ENCODE results near the gene CSF1R.

CSF1R gene

DNA sequence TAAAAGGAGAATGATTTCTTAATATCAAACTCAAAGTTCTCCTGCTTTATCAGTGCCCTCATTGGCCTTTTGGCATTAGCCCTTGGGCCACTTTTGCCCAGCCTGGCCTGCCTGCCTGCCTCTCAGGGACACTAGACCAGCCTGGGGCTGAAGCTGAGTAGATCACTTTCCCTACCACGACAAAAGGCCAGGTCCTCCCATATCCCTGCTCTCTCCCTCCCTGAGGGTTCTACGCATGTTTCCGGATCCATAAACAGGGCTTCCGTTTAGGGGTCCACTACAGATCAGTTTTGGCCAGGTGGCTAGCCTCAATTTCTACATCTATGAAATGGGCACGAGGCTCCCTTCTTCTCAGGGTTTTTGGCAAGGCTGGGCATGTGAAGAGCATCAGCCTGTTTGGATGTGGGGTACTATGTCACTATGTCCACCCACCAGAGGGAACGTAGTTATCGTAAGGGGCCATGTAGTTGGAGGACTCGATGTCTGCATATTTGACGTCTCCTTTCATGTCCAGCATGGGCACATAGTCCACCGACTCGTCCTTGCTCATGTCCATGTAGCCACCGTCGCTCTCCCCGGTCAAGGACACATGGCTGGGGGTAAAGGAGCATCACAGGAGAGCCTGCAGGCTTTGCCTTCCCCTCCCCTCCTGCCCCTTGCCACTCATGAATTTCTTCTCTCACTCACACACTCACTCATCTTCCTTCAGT lies 35.2 kb upstream of the CSF1R start:
- DNase-seq (ENCODE audit: low read depth in 2 of 3, low spot score in 1 of 3), result no peak

DNA sequence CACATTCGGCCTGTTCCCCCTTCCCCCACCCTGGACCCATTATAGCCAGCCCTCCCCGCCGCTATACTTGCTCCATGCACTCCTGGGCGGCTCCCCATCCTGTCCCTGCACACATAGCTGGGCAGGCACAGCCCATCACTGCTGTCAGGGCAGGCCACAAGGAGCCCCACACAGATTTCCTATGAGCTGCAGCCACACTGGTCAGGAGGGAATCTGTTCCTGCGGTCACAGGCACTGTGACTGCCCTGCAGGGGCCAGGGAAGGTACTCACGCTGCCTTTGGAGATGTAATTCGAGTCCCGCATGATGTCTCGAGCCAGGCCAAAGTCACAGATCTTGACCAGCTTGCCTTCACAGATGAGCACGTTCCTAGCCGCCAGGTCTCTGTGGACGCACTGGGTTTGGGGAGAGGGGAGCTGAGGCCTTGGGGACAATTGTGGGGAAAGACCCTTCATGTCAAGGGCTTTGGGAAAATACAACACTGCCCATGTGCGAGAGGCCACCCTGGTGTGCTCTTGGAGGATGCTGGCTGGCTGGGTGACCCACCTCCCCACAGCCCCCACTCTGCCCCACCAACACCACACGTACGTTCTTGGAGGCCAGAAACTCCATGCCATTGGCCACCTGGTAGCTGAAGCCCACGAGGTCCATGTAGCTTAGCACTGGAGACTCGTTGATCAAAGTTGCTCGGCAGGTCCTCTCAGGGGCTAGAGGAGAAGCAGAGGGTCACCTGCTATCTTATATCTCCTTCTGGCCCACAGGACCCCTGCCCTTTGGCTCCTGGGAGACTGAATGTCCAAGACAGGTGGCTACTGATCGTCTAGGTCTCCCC lies 34.5 kb upstream of the CSF1R start:
- DNase-seq (ENCODE audit: low read depth in 2 of 3, low spot score in 1 of 3), result no peak

DNA sequence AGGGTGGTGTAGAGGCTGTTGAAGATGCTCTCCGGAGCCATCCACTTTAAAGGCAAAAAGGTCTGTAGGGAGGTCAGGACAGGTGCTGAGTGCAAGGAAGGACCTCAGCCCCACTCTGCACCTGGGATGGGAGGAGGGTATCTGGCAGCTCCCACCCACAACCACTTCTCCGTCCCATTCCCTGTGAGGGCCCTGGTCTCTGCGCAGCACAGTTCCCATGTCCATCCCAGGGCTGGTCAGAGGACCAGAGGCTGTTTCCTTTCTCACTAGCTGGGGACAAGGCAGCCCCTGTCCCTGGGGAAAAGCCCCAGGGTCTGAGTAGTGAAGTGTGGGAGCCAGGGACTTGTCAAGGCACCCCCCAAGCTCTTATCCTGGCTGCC lies 33.7 kb upstream of the CSF1R start:
- no peak for DNase-seq (ENCODE audit: low read depth in 2 of 3, low spot score in 1 of 3)

DNA sequence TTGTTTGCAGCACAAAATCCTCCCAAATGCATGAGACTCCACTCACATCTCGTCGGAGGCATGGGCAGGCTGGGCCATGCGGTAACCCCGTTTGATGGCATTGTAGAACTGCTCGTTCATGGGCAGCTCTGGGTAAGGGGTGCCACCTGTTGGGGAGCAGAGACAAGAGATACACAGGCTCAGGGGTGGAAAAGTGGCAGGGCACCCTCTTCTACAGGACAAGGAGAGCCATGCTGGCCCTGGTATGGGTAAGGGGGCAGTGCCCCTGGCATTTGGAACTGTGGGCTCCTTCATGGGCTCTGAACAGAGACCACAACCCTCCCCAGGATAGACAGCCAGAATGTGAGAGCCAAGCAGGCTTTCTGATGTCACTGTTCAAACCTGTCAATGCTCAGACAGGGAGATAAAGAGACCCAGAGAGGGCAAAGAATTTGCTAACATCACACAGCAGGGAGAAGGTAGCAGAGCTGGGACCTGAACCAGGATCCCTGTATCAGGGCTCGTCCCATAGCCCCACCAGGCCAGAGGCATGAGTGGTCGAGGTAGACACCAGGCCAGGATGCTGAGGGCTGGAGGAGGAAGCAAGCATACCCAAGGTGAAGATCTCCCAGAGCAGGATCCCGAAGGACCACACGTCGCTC lies 33.2 kb upstream of the CSF1R start:
- DNase-seq (ENCODE audit: low read depth in 2 of 3, low spot score in 1 of 3), result no peak

DNA sequence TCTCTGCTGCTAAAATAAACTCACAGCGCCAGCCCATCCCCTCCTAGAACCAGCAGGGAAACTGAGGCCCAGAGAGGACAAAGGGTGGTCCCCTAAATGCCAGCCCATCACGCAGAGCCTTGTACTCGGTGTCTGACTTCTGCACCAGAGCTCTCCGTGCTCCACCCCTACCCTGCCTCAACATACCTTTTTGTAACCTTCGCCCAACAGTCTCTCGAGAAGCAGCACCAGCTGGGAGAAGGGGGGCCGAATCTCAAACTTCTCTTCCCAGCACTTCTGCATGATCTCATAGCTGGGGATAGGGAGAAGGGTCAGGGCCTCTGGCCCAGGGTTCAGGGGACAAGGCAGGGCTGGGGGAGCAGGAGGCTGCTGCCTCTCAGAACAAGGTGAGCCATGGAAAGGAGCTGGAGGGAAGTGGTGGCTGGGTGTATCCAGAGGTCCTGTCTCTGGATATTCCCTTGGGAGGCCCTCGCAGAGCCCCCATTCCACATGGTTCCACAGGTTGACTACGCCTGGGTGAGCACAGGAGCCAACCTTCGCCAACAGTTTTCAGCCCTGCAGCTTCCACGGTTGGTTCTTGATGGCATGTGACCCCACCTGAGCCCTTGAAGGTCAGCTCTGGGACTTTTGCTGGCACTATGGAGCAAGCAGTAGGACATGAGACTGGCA lies 32.3 kb upstream of the CSF1R start:
- DNase-seq (ENCODE audit: low read depth in 2 of 3, low spot score in 1 of 3), result no peak

DNA sequence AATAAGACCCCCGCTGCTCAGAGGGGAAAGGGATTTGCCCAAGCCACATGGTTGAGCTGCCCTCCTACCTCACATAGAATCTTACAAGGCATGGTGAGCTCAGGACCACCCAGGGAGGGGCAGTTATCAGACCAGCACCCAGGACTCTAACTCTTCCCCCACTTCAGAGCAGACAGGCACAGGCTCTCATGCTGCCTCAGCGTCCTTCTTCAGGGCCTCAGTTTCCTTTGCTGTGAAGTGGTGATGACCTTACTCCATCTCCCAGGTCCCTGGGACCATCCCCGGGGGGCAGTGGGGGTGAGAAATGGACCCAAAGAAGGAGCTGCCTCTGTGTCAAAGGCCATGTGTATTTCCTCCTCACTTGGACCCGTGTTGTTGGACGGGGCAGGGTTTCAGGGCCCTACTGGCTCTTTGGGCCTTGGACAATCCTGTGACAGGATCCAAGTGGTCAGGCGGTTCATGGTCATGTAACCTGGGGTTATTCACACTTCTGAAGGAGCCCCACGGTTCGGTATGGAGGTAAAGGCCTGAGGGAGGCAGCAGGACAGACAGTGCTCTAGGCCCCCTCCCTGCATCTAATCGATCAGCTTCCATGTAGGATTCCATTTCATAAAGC lies 31.7 kb upstream of the CSF1R start:
- no peak for DNase-seq (ENCODE audit: low read depth in 2 of 3, low spot score in 1 of 3)

DNA sequence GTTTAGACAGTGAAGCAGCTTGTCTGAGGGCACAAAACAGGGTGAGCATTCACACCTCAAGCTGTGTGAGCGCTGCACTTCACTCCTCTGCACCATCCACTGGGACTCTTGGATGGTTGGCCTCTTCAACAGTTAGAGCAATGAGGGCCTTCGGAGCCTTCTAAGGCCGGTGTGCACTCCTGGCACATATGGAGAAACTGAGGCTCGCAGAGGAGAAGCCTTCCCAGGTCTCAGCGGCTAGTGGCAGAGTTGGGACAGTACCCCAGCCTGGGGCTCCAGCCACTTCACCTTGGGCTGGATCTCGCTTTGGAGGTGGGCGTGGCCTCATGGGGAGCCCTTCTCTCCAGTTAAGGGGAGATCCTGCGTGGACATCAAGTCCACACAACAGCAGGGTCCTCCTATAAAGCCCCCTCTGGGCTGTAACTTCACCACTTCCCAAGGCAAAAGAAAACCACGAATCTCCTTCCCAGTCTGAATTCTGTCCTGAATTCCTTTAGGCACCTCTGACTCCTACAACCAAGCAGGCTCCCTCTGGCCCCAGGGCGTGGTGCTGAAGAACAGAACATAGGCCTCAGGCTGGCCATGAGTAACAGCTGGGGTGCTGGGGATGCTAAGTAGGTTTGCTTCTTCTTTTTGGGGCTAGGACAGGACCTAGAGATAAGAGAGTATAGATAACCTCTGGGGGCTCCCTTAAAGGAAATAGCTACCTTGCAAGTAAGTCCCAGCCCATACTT lies 30.5 kb upstream of the CSF1R start:
- DNase-seq (ENCODE audit: low read depth in 2 of 3, low spot score in 1 of 3), result no peak

DNA sequence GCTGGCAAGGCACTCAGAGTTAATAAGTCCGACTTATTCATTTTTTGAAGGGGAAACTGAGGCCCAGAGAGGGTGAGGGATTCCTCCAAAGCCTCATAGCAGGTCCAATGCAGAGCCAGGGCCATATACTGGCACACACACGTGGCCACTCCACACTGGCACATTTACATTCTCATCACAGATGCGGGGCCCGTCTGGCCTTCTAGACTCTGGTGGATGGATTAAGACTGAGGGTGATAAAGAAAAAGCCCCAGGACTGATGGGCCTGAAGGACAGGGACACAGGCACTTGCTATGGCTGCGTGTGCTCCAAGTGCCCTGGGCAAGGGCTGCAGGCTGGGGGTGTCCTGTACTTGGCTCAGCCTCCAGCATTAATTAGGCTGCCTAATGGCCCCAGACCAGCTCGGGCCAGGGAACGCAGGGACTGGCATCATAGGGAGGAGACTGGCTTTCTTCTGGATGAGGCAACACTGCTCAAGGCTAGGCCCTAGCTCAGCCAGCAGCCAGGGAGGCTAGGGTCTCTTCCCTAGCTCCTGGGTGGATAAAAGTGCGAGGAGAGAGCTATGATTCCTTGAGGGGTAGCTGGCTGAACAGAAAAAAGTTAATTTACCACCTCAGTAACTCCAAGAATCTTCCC lies 28.5 kb upstream of the CSF1R start:
- DNase-seq (ENCODE audit: low read depth in 2 of 3, low spot score in 1 of 3), result no peak

DNA sequence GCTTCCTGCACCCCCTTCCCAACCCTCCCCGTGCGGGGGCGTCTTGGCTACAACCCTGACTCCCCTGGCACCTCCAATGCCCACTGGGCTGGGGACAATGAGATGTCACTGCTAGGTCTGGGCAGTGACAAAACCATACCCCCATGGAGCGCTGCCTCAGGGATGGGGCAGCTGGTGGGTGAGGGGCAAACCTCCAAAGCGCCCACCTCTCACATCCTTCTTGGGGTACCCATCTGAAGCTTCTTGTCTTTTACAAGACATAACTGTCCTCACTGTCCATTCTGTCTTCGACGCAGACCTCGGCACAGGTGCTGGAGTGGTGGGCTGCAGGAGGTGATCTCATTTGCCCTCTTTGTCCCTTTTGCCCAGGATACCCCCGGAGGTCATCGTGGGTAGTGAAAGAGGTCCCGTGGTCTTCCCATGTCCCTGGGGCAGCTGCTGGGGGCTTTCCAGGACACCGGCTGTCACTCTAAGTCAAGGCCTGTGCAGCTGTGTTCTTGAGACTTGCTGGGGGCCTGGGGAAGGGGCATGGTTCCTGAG lies 27.8 kb upstream of the CSF1R start:
- no peak for DNase-seq (ENCODE audit: low read depth in 2 of 3, low spot score in 1 of 3)

DNA sequence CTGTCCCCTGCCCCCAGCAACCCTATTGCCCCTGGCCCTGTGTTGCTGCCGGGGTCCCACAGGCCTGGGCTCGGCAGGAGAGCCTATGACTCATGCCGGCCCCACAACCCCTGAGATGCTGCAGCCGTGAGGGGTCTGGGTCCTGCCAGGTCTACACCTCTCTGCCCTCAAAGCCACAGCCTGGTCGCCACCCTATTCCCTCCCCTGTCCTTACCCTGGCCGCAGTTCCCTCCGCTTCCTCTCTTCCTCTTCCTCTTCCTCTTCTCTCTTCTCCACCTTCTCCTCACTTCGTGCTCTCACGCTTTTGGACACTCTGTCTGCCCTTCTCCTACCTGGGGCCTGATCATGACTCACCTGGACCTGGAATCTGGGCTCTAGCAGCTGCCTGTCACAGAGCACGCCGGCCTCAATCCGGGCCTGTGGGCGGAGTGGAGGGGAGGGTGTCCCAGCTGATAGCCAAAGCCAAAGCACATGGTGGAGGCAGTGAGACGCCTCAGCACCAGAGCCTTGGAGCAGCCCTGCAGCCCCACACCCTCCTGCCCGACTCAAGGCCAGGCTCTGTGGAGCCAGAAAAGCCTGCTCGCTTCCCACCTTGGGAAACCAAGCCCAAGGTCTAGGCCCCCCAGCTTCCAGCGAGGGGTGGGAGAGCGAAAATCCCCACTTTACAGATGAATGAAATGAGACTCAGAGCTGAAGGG lies 26.8 kb upstream of the CSF1R start:
- DNase-seq (ENCODE audit: low read depth in 2 of 3, low spot score in 1 of 3), result no peak

DNA sequence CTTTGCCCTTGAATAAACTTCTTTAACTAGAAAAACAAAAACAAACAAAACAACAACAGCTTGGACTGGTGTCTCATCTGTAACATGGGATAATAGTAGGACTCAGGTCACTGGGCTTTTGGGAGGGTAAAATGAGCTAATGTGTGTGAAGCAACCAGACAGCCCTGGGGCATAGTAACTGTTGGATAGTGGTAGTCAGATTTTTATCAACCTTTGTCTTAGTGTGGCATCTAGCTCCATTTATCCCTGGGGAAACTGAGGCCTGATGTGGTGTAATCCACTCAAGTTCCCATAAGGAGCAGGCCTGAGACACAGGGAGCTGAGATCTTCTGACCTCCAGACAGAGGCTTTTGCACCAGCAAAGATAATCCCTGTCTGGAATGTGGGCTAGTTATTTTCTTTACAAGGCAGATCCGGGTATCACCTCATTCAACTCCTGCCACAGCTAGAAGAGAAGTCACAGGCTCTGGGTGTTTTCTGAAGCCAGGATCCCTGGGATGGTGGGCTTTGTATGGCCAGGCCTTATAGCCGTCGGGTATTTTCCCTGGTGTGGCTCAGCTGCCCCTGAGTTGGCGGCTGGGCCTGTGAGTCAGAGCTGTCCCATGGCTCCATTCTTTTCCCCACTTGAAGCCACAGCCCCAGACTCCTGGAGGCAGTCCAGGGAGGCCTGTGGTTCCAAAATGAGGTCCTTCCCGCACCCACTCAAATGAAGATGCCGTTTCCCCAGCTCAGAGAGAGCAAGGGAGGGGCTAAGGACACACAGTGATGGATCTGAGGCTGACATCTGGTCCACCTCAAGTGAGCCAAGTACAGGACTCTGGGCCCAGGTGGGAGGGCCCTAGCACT lies 26.1 kb upstream of the CSF1R start:
- no peak for DNase-seq (ENCODE audit: low read depth in 2 of 3, low spot score in 1 of 3)

DNA sequence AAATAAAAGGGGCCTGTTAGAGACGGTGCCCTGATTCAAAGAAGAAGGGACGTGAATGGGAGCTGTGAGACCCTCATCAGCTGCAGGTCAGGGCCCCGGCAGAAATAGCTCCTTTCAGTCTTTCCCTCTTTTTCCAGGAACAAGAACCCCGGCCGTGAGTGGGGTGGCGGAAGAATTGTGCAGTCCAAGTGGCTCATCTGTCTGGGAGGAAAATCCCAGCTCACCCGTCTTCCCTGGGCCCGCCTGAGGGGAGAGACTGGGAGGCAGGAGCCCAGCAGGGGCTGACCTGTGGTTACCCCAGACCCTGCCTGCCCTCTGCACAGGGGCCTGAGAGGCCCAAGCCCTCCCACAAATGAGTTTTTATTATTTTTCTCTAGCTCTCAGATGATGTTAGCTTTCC lies 24.8 kb upstream of the CSF1R start:
- DNase-seq (ENCODE audit: low read depth in 2 of 3, low spot score in 1 of 3), result no peak

DNA sequence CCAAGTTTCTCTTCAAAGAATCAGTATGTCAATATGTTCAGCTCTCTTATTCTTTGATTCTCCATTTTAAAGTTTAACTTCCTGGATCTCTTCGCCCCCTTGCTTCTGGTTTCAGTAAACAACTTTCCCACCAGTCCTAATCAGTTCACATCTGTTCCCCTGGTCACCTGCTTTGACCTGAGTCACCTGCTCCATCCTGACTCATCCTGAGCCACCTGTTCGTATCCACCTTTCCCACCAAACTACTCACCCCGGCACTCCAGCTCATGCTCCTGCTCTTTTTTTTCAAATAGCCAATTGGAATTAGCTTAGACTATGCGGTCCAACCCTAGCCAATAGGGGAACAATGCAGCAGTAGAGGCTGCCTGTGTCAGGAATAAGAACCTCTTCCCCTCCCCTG lies 23.6 kb upstream of the CSF1R start:
- DNase-seq (ENCODE audit: low read depth in 2 of 3, low spot score in 1 of 3), result no peak

DNA sequence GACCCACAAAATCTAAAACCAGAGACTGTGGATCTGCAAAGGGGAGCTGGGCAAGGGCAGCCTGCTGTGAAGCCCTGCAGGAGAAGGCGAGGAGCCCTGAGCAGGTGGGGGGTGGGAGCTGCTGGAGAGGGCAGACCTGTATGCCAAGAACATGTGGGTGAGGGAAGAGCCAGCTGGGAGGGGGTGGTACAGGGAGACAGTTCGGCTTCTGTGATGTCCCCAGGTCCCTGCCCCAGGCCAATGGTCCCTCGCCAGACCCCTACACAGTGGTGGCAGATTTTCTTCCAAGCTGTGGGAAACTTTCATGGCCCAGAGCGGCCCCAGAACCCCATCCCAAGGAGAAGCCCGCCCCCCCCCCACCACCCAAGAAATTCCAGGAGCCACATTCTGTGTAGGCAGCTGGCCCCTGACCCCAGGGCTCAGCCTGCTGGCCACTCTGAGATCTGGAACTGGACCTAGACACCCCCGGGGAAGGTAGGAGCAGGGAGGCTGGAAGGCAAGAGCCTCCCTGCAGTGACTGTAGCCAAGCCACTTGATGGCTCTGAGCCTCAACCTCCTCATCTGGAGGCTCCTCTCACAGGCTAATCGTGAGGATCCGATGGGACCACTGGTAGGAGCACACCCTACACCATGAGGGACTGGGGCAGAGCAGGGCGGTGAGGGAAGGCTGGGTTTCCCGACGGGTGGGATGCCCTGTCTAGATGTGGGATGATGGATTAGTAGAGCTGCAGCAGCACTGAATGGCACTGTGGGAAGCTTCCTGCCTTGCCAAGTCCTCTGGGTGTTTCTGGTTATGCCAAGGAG lies 22.6 kb upstream of the CSF1R start:
- no peak for DNase-seq (ENCODE audit: low read depth in 2 of 3, low spot score in 1 of 3)

DNA sequence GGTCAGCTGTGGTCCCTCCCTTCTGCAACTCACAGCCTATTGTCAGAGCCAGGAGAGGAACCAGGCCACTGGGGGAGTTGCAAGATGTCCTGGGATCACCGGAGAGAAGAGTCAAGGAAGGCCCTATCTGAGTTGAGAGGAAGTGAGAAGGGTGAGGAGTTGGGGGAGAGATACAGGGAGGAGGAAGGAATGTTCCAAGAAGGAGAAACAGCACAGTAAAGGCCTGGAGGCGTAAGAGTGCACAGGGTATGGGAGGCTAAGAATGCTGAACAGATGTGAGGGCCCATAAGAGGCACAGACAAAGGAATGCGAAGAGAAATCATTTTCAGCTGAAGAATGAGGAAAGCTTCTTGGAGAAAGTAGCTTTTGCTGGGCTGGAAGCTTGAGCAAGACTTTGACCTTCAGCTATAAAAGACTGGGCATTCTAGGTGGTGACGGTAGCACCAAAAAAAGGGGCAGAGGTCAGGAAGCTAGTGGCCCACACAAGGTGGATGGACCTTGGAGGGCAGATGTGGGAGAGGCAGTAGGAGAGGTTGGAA lies 21.6 kb upstream of the CSF1R start:
- DNase-seq (ENCODE audit: low read depth in 2 of 3, low spot score in 1 of 3), result no peak

DNA sequence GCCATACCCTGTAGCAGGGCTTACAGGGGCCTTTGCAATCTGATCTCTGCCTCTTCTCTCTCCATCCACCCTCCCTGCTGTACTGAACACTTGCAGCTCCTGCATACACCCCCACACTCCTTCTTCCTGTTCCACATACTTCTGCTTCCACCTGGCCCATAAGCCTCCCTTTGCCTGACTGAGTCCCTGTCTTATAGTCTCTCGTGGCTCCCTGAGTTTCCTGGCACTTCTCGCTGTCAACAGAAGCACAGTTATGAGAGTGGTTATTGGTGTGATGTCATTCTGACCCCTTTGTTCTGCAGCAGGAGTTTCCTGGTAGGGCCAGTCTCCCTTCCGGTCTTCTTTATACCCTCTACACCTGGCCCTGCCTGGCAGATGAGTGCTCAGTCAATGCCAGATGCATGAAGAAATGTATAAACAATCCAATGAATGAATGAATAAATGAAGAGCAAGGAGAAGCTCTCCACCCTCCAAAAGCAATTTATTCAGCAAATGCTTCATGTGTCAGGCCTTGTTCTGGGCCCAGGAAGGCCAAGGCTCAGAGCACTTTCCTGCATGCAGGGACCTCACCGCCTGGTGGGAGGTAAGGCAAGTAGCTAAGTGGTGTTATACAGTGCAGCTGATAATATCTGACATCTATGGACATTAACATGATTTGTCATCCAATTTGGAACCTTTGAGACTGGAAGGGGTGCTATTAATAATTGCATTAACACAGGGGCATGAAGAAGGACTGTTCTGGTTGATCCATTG lies 20.5 kb upstream of the CSF1R start:
- DNase-seq (ENCODE audit: low read depth in 2 of 3, low spot score in 1 of 3), result no peak

Data from stimulated activated CD4-positive, alpha-beta T cell treated with anti-CD3 and anti-CD28 coated beads, Interleukin-12 subunit alpha, Interleukin-12 subunit beta, amount 100 ng/mL, for 48 hours (primary cell).